Bronchial epithelial cell (primary cell): ENCODE data around the gene SLC16A9. TPM values are rescaled to one million over a fixed set of nuclear protein-coding genes. Genes with fewer than 3 reads are reported as not detected.
"Not testable (repeated sequence)": the region's sequence is repeated elsewhere in the genome, so short reads cannot be mapped to it uniquely, and the experiment has no call there.

ENCODE experiments used
- DNase-seq: peaks from one replicate; pipeline ENCODE4 v3.0.0-alpha.2; 2010; ENCODE audit warnings: low read depth
- FAIRE-seq: peaks from 2 replicates; lab custom pipeline; 2011; peaks lifted over from hg19 to GRCh38; lab: Jason Lieb, UNC
- H3K27me3 ChIP-seq: 2 replicates; pipeline ENCODE4 v1.5.1; 2011; ENCODE audit warnings: low read length; ENCODE audit not compliant: control insufficient read depth, insufficient read depth
- H3K36me3 ChIP-seq: 2 replicates; pipeline ENCODE4 v1.5.1; 2011; ENCODE audit warnings: low read length; ENCODE audit not compliant: control insufficient read depth, insufficient read depth
- H3K4me3 ChIP-seq: 2 replicates; pipeline ENCODE4 v1.5.1; 2011; ENCODE audit warnings: mild to moderate bottlenecking, low read depth, low read length, control low read depth
- CTCF ChIP-seq: IDR thresholded peaks from 2 replicates; pipeline ENCODE4 v1.5.1; 2011; ENCODE audit warnings: mild to moderate bottlenecking, moderate library complexity, low read length, control low read depth, inconsistent platforms; ENCODE audit not compliant: insufficient read depth, severe bottlenecking
- total RNA-seq: library from RNA; depleted of rRNA; stranded (reverse); fragments of >200 nt; gene quantifications from 2 replicates; pipeline ENCODE4 v1.2.1, GENCODE V29; 2014

Gene SLC16A9
- total RNA-seq, 1 donor from 2014 or later, result 2.9 TPM

- Histone ChIP-seq H3K36me3 (no peaks in the 10 kb centered on the region), H3K4me3 (no peak overlapping the region), H3K27me3 (peaks cover 1% of the 10 kb centered on the region)
- FAIRE-seq (no peak), DNase-seq (no peak)
- TF ChIP-seq CTCF, result no peak
Measured at GRCh38 chr10:59736749-59737148, 27.1 kb upstream of the SLC16A9 start.

GRCh38 chr10:59735296-59735695 is 25.6 kb upstream of the SLC16A9 start:
- no peak for DNase-seq
- peaks cover 1% of the 10 kb centered on the region for H3K27me3 ChIP-seq
- TF ChIP-seq CTCF, result no peak
- FAIRE-seq, result no peak
- H3K36me3 ChIP-seq, result no peaks in the 10 kb centered on the region
- H3K4me3 ChIP-seq, result no peak overlapping the region

- no peaks in the 10 kb centered on the region for H3K36me3 ChIP-seq
- FAIRE-seq, result no peak
- peaks cover 1% of the 10 kb centered on the region for H3K27me3 ChIP-seq
- DNase-seq, result no peak
- no peak for TF ChIP-seq CTCF
- no peak overlapping the region for H3K4me3 ChIP-seq
Measured at GRCh38 chr10:59734014-59734462, 24.4 kb upstream of the SLC16A9 start.

GRCh38 chr10:59733321-59734013 is 23.8 kb upstream of the SLC16A9 start:
- not testable (repeated sequence) for DNase-seq, H3K4me3 ChIP-seq, H3K36me3 ChIP-seq, H3K27me3 ChIP-seq, FAIRE-seq

- not testable (repeated sequence) for DNase-seq, H3K27me3 ChIP-seq, H3K36me3 ChIP-seq, H3K4me3 ChIP-seq, FAIRE-seq
Measured at GRCh38 chr10:59732849-59733248, 23.2 kb upstream of the SLC16A9 start.

GRCh38 chr10:59729167-59729566 is 19.5 kb upstream of the SLC16A9 start:
- H3K36me3 ChIP-seq, H3K27me3 ChIP-seq, FAIRE-seq: not testable (repeated sequence)

GRCh38 chr10:59724098-59724938 is 14.7 kb upstream of the SLC16A9 start:
- H3K4me3 ChIP-seq, result no peak overlapping the region
- FAIRE-seq (no peak), DNase-seq (no peak)
- TF ChIP-seq CTCF, result no peak
- no peaks in the 10 kb centered on the region for H3K36me3 ChIP-seq
- no peaks in the 10 kb centered on the region for H3K27me3 ChIP-seq

More at GRCh38 chr10:59729167-59729566, 19.5 kb upstream of the SLC16A9 start:
- H3K4me3 ChIP-seq, DNase-seq: not testable (repeated sequence)
